ENCODE data around the gene EGFL7. TPM values are rescaled to one million over a fixed set of nuclear protein-coding genes. Genes with fewer than 3 reads are reported as not detected.

EGFL7 gene
- total RNA-seq, 2 experiments from 2014 or later: 0.22 to 0.31 TPM

DNA sequence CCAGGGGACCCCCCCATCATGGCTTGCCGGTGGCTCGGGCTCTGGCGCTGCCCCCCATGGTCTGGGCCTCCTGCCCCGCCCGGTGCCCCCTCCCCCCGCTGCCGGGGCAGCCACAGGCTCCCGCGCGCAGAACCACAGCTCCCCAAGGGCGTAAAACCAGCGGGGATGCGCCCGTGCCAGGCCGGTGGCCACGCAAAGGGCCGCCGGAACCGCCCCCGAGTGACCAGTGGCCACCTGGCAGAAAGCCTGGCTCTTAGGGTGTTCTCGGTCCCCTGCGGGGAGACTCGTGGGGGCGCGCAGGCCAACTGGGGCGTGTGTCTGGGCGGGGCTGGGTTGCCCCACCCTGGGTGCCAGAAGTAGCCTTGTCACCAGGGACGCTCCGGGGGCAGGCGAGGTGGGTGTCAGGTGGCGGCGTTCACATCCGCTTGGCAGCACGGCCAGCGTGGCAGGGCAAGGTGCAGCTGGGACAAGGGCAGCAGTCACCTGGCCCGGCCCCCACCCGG, 25.1 kb downstream of the EGFL7 start:
- H3K27me3 Mint-ChIP-seq: peaks cover 4% of the 10 kb centered on the region
- DNase-seq: no peak
- H3K27ac Mint-ChIP-seq: no peak overlapping the region

DNA sequence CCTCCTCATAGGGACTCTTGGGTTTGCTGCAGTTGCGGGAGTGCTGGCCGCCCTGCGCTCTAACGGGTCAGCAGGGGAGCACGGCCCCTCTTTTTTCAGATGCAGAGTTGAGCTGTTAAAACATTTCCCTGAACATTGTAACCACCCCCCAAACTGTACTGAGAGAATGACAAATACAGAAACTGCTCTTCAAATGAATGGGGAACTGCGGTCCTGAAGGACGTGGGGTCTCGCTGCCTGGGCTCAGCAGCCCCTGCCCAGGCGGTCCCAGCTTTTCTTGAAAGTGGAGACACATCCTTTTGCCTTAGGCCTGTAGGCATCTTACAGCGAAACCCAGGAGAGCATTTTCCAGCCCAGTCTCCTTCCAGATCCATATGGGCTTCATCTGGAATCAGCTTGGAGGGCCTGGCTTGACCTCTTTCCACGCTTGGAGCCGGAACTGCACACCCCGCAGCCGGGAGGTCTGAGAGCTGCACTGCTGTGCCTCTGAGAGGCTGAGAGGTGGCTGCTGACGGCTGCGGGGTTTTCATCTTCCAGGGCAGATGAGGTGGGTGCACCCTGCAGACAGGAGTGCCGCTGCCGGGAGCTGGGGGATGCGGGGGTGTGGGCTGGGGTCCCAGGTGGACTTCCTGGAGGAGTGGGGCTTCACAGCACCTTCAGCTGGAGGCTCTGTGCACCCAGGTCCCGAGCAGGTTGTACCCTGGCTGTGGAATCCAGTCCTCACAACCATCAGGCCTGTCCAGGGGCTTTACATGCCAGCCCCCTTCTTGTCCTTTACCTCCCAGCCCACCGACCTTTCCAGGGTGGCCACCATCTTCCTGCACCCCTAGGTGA, 25.8 kb downstream of the EGFL7 start:
- Mint-ChIP-seq H3K27me3 (peaks cover 4% of the 10 kb centered on the region), H3K9me3 (no peaks in the 10 kb centered on the region), H3K4me1 (peaks cover 5% of the 10 kb centered on the region), H3K36me3 (ENCODE audit: low read depth) (no peaks in the 10 kb centered on the region), H3K4me3 (peak overlapping the region; percentile 44), H3K27ac (no peak overlapping the region)
- CTCF ChIA-PET: interaction anchor here (0.6 to 2.1 kb wide), 2 partner anchors 40 to 263 kb away, joined by 3 to 6 read pairs; no protein-coding TSS in a partner anchor
- POLR2A ChIA-PET: no interaction called here
- no peak for DNase-seq

More for the DNA sequence above, 25.1 kb downstream of the EGFL7 start:
- H3K36me3 Mint-ChIP-seq (ENCODE audit: low read depth): no peaks in the 10 kb centered on the region
- peaks cover 5% of the 10 kb centered on the region for H3K4me1 Mint-ChIP-seq
- ChIA-PET POLR2A (no interaction called here), CTCF (interaction anchor here (2.1 kb wide), 1 partner anchor 41 kb away, joined by 6 read pairs; no protein-coding TSS in a partner anchor)
- peak overlapping the region; percentile 44 for H3K4me3 Mint-ChIP-seq
- no peaks in the 10 kb centered on the region for H3K9me3 Mint-ChIP-seq

GRCh38 chr9:136689108-136689460, 26.4 kb downstream of the EGFL7 start:
- Mint-ChIP-seq H3K36me3 (ENCODE audit: low read depth) (no peaks in the 10 kb centered on the region), H3K9me3 (no peaks in the 10 kb centered on the region), H3K4me3 (no peak overlapping the region), H3K27ac (no peak overlapping the region), H3K27me3 (peaks cover 4% of the 10 kb centered on the region), H3K4me1 (peaks cover 5% of the 10 kb centered on the region)
- no peak for DNase-seq
- CTCF ChIA-PET: interaction anchor here (0.7 to 2.1 kb wide), 2 partner anchors 12 to 39 kb away, joined by 4 to 6 read pairs; no protein-coding TSS in a partner anchor
- POLR2A ChIA-PET: no interaction called here

DNA sequence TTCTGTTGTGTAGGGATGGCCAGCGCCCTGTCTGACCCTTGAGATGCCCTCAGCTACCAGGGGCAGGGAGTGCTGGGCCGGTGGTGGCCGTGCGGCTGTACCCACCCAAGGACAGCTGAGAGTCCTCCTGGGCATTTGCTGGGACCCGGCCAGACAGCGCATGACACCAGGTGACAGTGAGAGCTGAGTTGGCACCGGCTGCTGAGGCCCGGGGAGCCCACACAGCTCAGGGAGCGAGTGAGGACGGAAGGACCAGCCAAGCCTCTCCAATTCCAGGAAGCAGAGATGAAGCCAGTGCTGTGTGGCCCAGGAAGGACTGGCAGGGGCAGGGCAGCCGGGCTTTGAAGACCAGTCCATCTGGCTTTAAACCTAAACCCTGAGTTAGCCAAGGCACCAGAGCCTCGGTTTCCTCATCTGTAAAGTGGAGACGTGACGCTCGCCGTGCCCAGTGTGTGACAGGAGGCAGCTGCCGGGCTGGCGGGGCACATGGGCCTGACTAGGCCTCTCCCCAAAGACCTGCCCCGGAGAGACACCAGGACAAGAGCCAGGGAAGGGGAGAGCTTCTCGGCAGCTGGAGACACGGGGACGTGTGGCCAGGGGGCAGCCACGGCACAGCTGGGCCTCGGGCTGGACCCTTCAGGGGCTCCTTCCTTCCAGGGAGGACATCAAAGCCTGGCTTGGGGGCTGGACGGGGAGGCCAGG, 27.5 kb downstream of the EGFL7 start:
- no peaks in the 10 kb centered on the region for H3K9me3 Mint-ChIP-seq
- no peak overlapping the region for H3K4me3 Mint-ChIP-seq
- CTCF ChIA-PET: no interaction called here
- H3K36me3 Mint-ChIP-seq (ENCODE audit: low read depth): no peaks in the 10 kb centered on the region
- peaks cover 5% of the 10 kb centered on the region for H3K4me1 Mint-ChIP-seq
- peaks cover 4% of the 10 kb centered on the region for H3K27me3 Mint-ChIP-seq
- POLR2A ChIA-PET: no interaction called here
- no peak overlapping the region for H3K27ac Mint-ChIP-seq
- no peak for DNase-seq

DNA sequence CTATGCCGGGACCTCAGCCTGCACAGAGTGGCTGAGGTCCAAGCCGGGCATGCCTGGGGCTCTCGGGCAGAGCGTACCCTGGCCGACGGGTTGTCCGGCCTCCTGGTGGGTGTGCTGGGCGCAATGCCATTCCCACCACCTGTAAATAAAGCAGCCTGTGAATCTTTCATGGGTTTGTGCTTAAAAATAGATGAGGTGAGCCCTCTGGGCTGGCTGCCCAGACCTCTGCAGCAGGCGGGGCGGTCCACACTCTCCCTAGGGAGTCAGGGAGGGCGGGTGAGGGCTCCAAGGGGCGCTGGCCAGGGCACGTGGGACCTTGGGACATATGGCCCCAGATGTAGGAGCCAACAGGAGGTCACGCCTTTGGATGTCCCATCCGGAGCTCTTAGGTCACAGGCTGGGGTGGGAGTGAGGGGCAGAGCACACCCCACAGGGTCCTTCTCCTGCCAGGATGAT, 28.1 kb downstream of the EGFL7 start:
- DNase-seq: no peak
- CTCF ChIA-PET: no interaction called here
- peaks cover 4% of the 10 kb centered on the region for H3K27me3 Mint-ChIP-seq
- H3K36me3 Mint-ChIP-seq (ENCODE audit: low read depth): no peaks in the 10 kb centered on the region
- peaks cover 5% of the 10 kb centered on the region for H3K4me1 Mint-ChIP-seq
- no peak overlapping the region for H3K27ac Mint-ChIP-seq
- no peaks in the 10 kb centered on the region for H3K9me3 Mint-ChIP-seq
- POLR2A ChIA-PET: no interaction called here
- no peak overlapping the region for H3K4me3 Mint-ChIP-seq

- H3K36me3 Mint-ChIP-seq (ENCODE audit: low read depth): no peaks in the 10 kb centered on the region
- ChIA-PET POLR2A (no interaction called here), CTCF (no interaction called here)
- peaks cover 4% of the 10 kb centered on the region for H3K27me3 Mint-ChIP-seq
- no peak for DNase-seq
- H3K4me3 Mint-ChIP-seq: no peak overlapping the region
- H3K27ac Mint-ChIP-seq: no peak overlapping the region
- no peaks in the 10 kb centered on the region for H3K9me3 Mint-ChIP-seq
- no peaks in the 10 kb centered on the region for H3K4me1 Mint-ChIP-seq
Measured at GRCh38 chr9:136691316-136692184, 28.8 kb downstream of the EGFL7 start.

- no peaks in the 10 kb centered on the region for H3K36me3 Mint-ChIP-seq (ENCODE audit: low read depth)
- H3K27ac Mint-ChIP-seq: no peak overlapping the region
- POLR2A ChIA-PET: no interaction called here
- no peaks in the 10 kb centered on the region for H3K9me3 Mint-ChIP-seq
- peaks cover 2% of the 10 kb centered on the region for H3K4me1 Mint-ChIP-seq
- no peak overlapping the region for H3K4me3 Mint-ChIP-seq
- CTCF ChIA-PET: no interaction called here
- H3K27me3 Mint-ChIP-seq: peaks cover 6% of the 10 kb centered on the region
- DNase-seq: no peak
Measured at GRCh38 chr9:136692185-136693134, 29.7 kb downstream of the EGFL7 start.

DNA sequence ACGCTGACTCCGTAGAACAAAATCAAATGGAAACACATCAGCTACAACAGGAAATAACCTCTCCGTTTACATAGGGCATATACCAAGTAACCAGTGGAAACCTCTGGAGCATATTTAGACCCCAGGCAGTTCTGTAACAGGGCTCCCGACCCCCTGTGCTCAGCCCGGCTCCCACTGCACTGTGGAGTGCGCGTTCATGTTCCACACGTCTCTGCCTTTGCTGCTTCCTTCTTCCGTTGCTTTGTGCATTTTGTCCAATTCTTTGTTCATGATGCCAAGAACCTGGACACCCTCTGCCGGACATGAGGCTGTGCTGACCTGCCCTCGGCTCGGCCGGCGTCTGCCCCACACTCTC, 30.4 kb downstream of the EGFL7 start:
- CTCF ChIA-PET: no interaction called here
- H3K27ac Mint-ChIP-seq: no peak overlapping the region

DNA sequence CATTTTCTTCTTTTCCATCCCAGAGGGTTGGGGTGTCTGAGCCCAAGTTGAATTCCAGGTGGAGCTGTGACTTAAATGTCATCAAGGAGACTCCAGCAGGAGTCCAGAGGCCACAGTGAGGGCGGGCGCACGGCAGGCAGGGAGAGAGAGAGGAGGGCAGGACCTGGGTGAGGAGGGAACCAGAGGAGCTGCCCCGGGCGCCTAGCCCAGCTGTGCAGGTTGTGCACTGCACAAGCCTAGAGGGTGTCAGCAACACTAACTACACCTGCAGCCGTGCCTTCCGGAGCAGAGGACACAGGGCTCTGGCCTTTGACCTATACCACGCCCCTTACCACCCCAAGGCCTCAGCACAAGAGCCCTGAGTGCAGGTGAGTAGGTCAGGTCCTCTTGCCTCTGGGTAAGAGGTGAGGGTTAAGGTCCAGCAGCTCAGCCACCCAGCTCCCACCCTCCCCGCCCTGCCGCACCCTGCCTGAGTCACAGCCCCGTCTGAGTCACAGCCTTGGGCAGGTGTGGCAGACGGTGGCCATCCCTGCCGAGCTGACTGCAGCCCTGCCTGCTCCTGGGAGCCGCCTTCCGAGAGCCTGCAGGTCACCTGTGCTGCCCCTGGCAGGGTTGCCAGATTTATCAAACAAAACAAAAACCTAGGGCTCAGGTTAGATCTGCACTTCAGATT, 30.9 kb downstream of the EGFL7 start:
- no peak for DNase-seq
- Mint-ChIP-seq H3K4me1 (peaks cover 3% of the 10 kb centered on the region), H3K9me3 (no peaks in the 10 kb centered on the region)

More for the DNA sequence above, 30.4 kb downstream of the EGFL7 start:
- no peak for DNase-seq
- peaks cover 3% of the 10 kb centered on the region for H3K4me1 Mint-ChIP-seq
- no peaks in the 10 kb centered on the region for H3K36me3 Mint-ChIP-seq (ENCODE audit: low read depth)
- no peak overlapping the region for H3K4me3 Mint-ChIP-seq
- POLR2A ChIA-PET: no interaction called here
- H3K9me3 Mint-ChIP-seq: no peaks in the 10 kb centered on the region
- peaks cover 6% of the 10 kb centered on the region for H3K27me3 Mint-ChIP-seq

GRCh38 chr9:136694163-136694871, 31.6 kb downstream of the EGFL7 start:
- POLR2A ChIA-PET: no interaction called here
- H3K4me3 Mint-ChIP-seq: no peak overlapping the region
- peaks cover 3% of the 10 kb centered on the region for H3K4me1 Mint-ChIP-seq
- H3K9me3 Mint-ChIP-seq: no peaks in the 10 kb centered on the region
- DNase-seq: peak; percentile 33
- H3K27me3 Mint-ChIP-seq: peaks cover 10% of the 10 kb centered on the region
- CTCF ChIA-PET: interaction anchor here (1.4 kb wide), 1 partner anchor 14 kb away, joined by 3 read pairs; no protein-coding TSS in a partner anchor
- H3K36me3 Mint-ChIP-seq (ENCODE audit: low read depth): no peaks in the 10 kb centered on the region
- no peak overlapping the region for H3K27ac Mint-ChIP-seq

More for the DNA sequence above, 30.9 kb downstream of the EGFL7 start:
- Mint-ChIP-seq H3K36me3 (ENCODE audit: low read depth) (no peaks in the 10 kb centered on the region), H3K27me3 (peaks cover 6% of the 10 kb centered on the region), H3K4me3 (no peak overlapping the region), H3K27ac (no peak overlapping the region)
- ChIA-PET CTCF (no interaction called here), POLR2A (no interaction called here)

GRCh38 chr9:136694872-136695247, 32.1 kb downstream of the EGFL7 start:
- no peaks in the 10 kb centered on the region for H3K36me3 Mint-ChIP-seq (ENCODE audit: low read depth)
- ChIA-PET POLR2A (no interaction called here), CTCF (interaction anchor here (1.4 kb wide), 1 partner anchor 13 kb away, joined by 3 read pairs; no protein-coding TSS in a partner anchor)
- peaks cover 3% of the 10 kb centered on the region for H3K4me1 Mint-ChIP-seq
- no peak overlapping the region for H3K27ac Mint-ChIP-seq
- no peak for DNase-seq
- peaks cover 10% of the 10 kb centered on the region for H3K27me3 Mint-ChIP-seq
- H3K9me3 Mint-ChIP-seq: no peaks in the 10 kb centered on the region
- H3K4me3 Mint-ChIP-seq: no peak overlapping the region
